Measurements from ENCODE around the gene EML5. TPM values are rescaled to one million over a fixed set of nuclear protein-coding genes. Genes with fewer than 3 reads are reported as not detected.

Gene EML5
- total and polyA plus RNA-seq, 2 of the 13 experiments (the other 11 are each of a cell fraction or from before 2014, with no cell fraction given): 0.11 TPM; not detected in 1

- in situ Hi-C loops (cut with HindIII; ENCODE audit: extremely low pct_ligation_motif_present, low pct_unique_long_range_greater_than_20kb): no loop called here
- H3K27ac ChIP-seq (ENCODE audit: extremely low read length, insufficient read depth, low read length): no peak overlapping the region
- 78% methylated on average over 1 of the region's 1 CpG for WGBS (ENCODE audit: low lambda C conversion rate)
These were observed 180.9 kb downstream of the EML5 start for GRCh38 chr14:88611878-88612277.

GRCh38 chr14:88607829-88608228 lies 184.9 kb downstream of the EML5 start:
- CTCF ChIA-PET (ENCODE audit: low intra/inter-chr PET ratio, low total read pairs): no interaction called here
- TF ChIP-seq, protein P1, sequence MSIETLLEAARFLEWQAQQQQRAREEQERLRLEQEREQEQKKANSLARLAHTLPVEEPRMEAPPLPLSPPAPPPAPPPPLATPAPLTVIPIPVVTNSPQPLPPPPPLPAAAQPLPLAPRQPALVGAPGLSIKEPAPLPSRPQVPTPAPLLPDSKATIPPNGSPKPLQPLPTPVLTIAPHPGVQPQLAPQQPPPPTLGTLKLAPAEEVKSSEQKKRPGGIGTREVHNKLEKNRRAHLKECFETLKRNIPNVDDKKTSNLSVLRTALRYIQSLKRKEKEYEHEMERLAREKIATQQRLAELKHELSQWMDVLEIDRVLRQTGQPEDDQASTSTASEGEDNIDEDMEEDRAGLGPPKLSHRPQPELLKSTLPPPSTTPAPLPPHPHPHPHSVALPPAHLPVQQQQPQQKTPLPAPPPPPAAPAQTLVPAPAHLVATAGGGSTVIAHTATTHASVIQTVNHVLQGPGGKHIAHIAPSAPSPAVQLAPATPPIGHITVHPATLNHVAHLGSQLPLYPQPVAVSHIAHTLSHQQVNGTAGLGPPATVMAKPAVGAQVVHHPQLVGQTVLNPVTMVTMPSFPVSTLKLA (IDR thresholded peaks at IDR 0.05): no peak
- TF ChIP-seq, protein P2, sequence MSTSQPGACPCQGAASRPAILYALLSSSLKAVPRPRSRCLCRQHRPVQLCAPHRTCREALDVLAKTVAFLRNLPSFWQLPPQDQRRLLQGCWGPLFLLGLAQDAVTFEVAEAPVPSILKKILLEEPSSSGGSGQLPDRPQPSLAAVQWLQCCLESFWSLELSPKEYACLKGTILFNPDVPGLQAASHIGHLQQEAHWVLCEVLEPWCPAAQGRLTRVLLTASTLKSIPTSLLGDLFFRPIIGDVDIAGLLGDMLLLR (CRISPR knock-in tag; IDR thresholded peaks at IDR 0.05): no peak
- no peaks in the 10 kb centered on the region for H3K9me3 ChIP-seq (ENCODE audit: low read length)
- H3K4me2 ChIP-seq (ENCODE audit: low read depth, low read length): no peak overlapping the region
- ATAC-seq (no peak), DNase-seq (ENCODE audit: low spot score) (no peak), FAIRE-seq (no peak)
- in situ Hi-C loops (cut with HindIII; ENCODE audit: extremely low pct_ligation_motif_present, low pct_unique_long_range_greater_than_20kb): no loop called here
- H2AFZ ChIP-seq (ENCODE audit: low read length): no peak overlapping the region
- POLR2A ChIA-PET: no interaction called here
- no peak overlapping the region for H3K4me3 ChIP-seq (replicated peaks in 1 of 3; ENCODE audit: insufficient read depth in 1 of 3, low read depth in 2 of 3, low read length in 3 of 3)
- H3K36me3 ChIP-seq (replicated peaks in 1 of 2; ENCODE audit: control insufficient read depth in 1 of 2, insufficient read depth in 2 of 2, low read length in 2 of 2): peaks cover 18 to 90% of the 10 kb centered on the region in 2 experiments
- H3K27me3 ChIP-seq (ENCODE audit: control insufficient read depth in 1 of 2, insufficient read depth in 2 of 2, low read length in 2 of 2): no peaks in the 10 kb centered on the region
- no peaks in the 10 kb centered on the region for H4K20me1 ChIP-seq (ENCODE audit: insufficient read depth, low read length)
- intact Hi-C loops (cut with micrococcal nuclease; ENCODE audit: unreplicated experiment): no loop called here
- no TSS peak for BruUV-seq (replicated peaks)
- H3K9ac ChIP-seq (ENCODE audit: insufficient read depth, low read depth, low read length): no peak overlapping the region
- no peak overlapping the region for H3K27ac ChIP-seq (ENCODE audit: extremely low read length, insufficient read depth, low read length)
- H3K4me1 ChIP-seq (ENCODE audit: insufficient read depth, low read length): peaks cover 1% of the 10 kb centered on the region
- H3K79me2 ChIP-seq (ENCODE audit: insufficient read depth, low read length): no peaks in the 10 kb centered on the region

More at GRCh38 chr14:88611878-88612277, 180.9 kb downstream of the EML5 start:
- Histone ChIP-seq H3K9me3 (ENCODE audit: low read length) (no peaks in the 10 kb centered on the region), H3K4me1 (ENCODE audit: insufficient read depth, low read length) (peaks cover 17% of the 10 kb centered on the region), H3K36me3 (replicated peaks in 1 of 2; ENCODE audit: control insufficient read depth in 1 of 2, insufficient read depth in 2 of 2, low read length in 2 of 2) (peaks cover 8 to 57% of the 10 kb centered on the region in 2 experiments), H3K9ac (ENCODE audit: insufficient read depth, low read depth, low read length) (no peak overlapping the region), H4K20me1 (ENCODE audit: insufficient read depth, low read length) (no peaks in the 10 kb centered on the region), H3K4me3 (replicated peaks in 1 of 3; ENCODE audit: insufficient read depth in 1 of 3, low read depth in 2 of 3, low read length in 3 of 3) (no peak overlapping the region), H3K79me2 (ENCODE audit: insufficient read depth, low read length) (no peaks in the 10 kb centered on the region), H2AFZ (ENCODE audit: low read length) (no peak overlapping the region), H3K27me3 (ENCODE audit: control insufficient read depth in 1 of 2, insufficient read depth in 2 of 2, low read length in 2 of 2) (no peaks in the 10 kb centered on the region), H3K4me2 (ENCODE audit: low read depth, low read length) (no peak overlapping the region)
- CTCF ChIA-PET (ENCODE audit: low intra/inter-chr PET ratio, low total read pairs): no interaction called here
- intact Hi-C loops (cut with micrococcal nuclease; ENCODE audit: unreplicated experiment): loop anchor here (2.0 kb wide), 1 partner anchor 49 kb away; the partner anchor contains the start of gene ZC3H14
- POLR2A ChIA-PET: no interaction called here
- DNase-seq (ENCODE audit: low spot score) (no peak), FAIRE-seq (no peak), ATAC-seq (no peak)
- BruUV-seq (replicated peaks): no TSS peak
- TF ChIP-seq FIP1L1 (IDR thresholded peaks at IDR 0.05; ENCODE audit: borderline replicate concordance, insufficient read depth, low read depth, low read length) (no peak), ZNF235 (CRISPR knock-in tag; IDR thresholded peaks at IDR 0.05; ENCODE audit: borderline replicate concordance) (no peak), JDP2 (CRISPR knock-in tag; IDR thresholded peaks at IDR 0.05; ENCODE audit: borderline replicate concordance) (no peak), ZNF3 (CRISPR knock-in tag; IDR thresholded peaks at IDR 0.05) (no peak), PHF8 (CRISPR knock-in tag; IDR thresholded peaks at IDR 0.05) (no peak), SRSF9 (IDR thresholded peaks at IDR 0.05; ENCODE audit: borderline replicate concordance, insufficient read depth, low read depth, low read length, poor library complexity, severe bottlenecking) (no peak), ELF3 (CRISPR knock-in tag; IDR thresholded peaks at IDR 0.05) (no peak), HOXD1 (CRISPR knock-in tag; IDR thresholded peaks at IDR 0.05) (no peak), TBX3 (IDR thresholded peaks at IDR 0.05; ENCODE audit: borderline replicate concordance) (no peak), ZNF607 (CRISPR knock-in tag; IDR thresholded peaks at IDR 0.05; ENCODE audit: borderline replicate concordance) (no peak), CHD2 (IDR thresholded peaks at IDR 0.05; ENCODE audit: low read depth, low read length) (no peak)
- TF ChIP-seq, protein P3, sequence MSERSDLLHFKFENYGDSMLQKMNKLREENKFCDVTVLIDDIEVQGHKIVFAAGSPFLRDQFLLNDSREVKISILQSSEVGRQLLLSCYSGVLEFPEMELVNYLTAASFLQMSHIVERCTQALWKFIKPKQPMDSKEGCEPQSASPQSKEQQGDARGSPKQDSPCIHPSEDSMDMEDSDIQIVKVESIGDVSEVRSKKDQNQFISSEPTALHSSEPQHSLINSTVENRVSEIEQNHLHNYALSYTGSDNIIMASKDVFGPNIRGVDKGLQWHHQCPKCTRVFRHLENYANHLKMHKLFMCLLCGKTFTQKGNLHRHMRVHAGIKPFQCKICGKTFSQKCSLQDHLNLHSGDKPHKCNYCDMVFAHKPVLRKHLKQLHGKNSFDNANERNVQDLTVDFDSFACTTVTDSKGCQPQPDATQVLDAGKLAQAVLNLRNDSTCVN (CRISPR knock-in tag; IDR thresholded peaks at IDR 0.05; ENCODE audit: borderline replicate concordance): no peak
